CD4-positive, alpha-beta T cell (primary cell): Measurements from ENCODE around the gene POLR2I. TPM values are rescaled to one million over a fixed set of nuclear protein-coding genes. Genes with fewer than 3 reads are reported as not detected.
"Not testable (repeated sequence)": the region's sequence is repeated elsewhere in the genome, so short reads cannot be mapped to it uniquely, and the experiment has no call there.

Experiments used
- ATAC-seq: fragments of 200-7000 bp; cut with Tn5 transposase; one replicate; pipeline ENCODE4 v1.10.0; 2022; ENCODE audit warnings: mild to moderate bottlenecking; ENCODE audit not compliant: poor library complexity
- CTCF ChIA-PET: fragments of 350-600 bp; sonication (Branson Sonifier 250); formaldehyde crosslinking; loops from one replicate; lab custom pipeline; 2021; ENCODE audit warnings: antibody characterized with exemption, inconsistent platforms; lab: Charles Lee
- POLR2A ChIA-PET: fragments of 350-600 bp; sonication (Branson Sonifier 250); formaldehyde crosslinking; loops from one replicate; lab custom pipeline; 2021; ENCODE audit warnings: antibody characterized with exemption, inconsistent platforms; lab: Charles Lee
- DNase-seq, 14 experiments: peaks; one replicate each; pipeline ENCODE4 v3.0.0-alpha.2; 2013 to 2020; ENCODE audit warnings: mixed read lengths in 2 of 14
- H3K27ac ChIP-seq, 2 donors: one replicate each; pipeline versions ENCODE4 v1.5.1 to v1.7.0; 2013; ENCODE audit warnings: low read length in 2 of 2, low read depth in 1 of 2, mild to moderate bottlenecking in 1 of 2
- H3K27me3 ChIP-seq, 2 experiments: 1 replicate in 1 of 2; 2 replicates in 1 of 2; pipeline versions ENCODE4 v1.6.1 to v1.7.0; 2013; ENCODE audit warnings: low read length in 2 of 2, control low read depth in 1 of 2, mild to moderate bottlenecking in 1 of 2, moderate library complexity in 1 of 2; ENCODE audit not compliant: insufficient read depth in 2 of 2, control insufficient read depth in 1 of 2
- H3K36me3 ChIP-seq: one replicate; pipeline ENCODE4 v1.6.1; 2013; ENCODE audit warnings: low read length, control low read depth; ENCODE audit not compliant: insufficient read depth
- H3K4me1 ChIP-seq: one replicate; pipeline ENCODE4 v1.6.1; 2013; ENCODE audit warnings: low read length, control low read depth; ENCODE audit not compliant: insufficient read depth
- H3K4me3 ChIP-seq: one replicate; pipeline ENCODE4 v1.5.1; 2013; ENCODE audit warnings: mild to moderate bottlenecking, low read length, moderate library complexity
- H3K9me3 ChIP-seq, 2 experiments: 1 replicate in 1 of 2; 2 replicates in 1 of 2; pipeline versions ENCODE4 v1.6.1 to v1.7.0; 2013; ENCODE audit warnings: low read length in 2 of 2, mild to moderate bottlenecking in 2 of 2, control low read depth in 1 of 2, moderate library complexity in 1 of 2; ENCODE audit not compliant: control insufficient read depth in 1 of 2, insufficient read depth in 1 of 2
- H3K27ac Mint-ChIP-seq: one replicate; pipeline ENCODE4 v1.8.0; 2020; ENCODE audit warnings: mixed read lengths
- H3K27me3 Mint-ChIP-seq: one replicate; pipeline ENCODE4 v1.8.0; 2021; ENCODE audit warnings: mixed read lengths
- H3K36me3 Mint-ChIP-seq: one replicate; pipeline ENCODE4 v1.8.0; 2021; ENCODE audit warnings: low read depth, mixed read lengths
- H3K4me1 Mint-ChIP-seq: one replicate; pipeline ENCODE4 v1.8.0; 2021; ENCODE audit warnings: low read depth, mixed read lengths
- H3K4me3 Mint-ChIP-seq: one replicate; pipeline ENCODE4 v1.8.0; 2020; ENCODE audit warnings: mild to moderate bottlenecking, mixed read lengths
- H3K9me3 Mint-ChIP-seq: one replicate; pipeline ENCODE4 v1.8.0; 2020; ENCODE audit warnings: mixed read lengths
- intact Hi-C, 2 experiments: fragments of 100-400 bp; cut with DNase I in 1 of 2; cut with micrococcal nuclease in 1 of 2; formaldehyde crosslinking; loops; one replicate each; pipeline versions ENCODE4 v1.15.1 to v1.9.0; 2023 to 2025; cut with DNase I, micrococcal nuclease
- total RNA-seq, 174 experiments: library from RNA in 2 of 174; stranded (reverse) in 2 of 174; gene quantifications; one replicate each; pipeline ENCODE4 v1.2.3 and lab custom pipeline; 2021 to 2026
- TF ChIP-seq, protein P1 (sequence below): fragments of 200-600 bp; IDR thresholded peaks from one replicate; pipeline ENCODE4 v1.8.0; 2022; ENCODE audit warnings: antibody characterized with exemption, mild to moderate bottlenecking

POLR2I gene
- total RNA-seq, 2 experiments from 2014 or later, result 29.2 to 31.1 TPM

DNA sequence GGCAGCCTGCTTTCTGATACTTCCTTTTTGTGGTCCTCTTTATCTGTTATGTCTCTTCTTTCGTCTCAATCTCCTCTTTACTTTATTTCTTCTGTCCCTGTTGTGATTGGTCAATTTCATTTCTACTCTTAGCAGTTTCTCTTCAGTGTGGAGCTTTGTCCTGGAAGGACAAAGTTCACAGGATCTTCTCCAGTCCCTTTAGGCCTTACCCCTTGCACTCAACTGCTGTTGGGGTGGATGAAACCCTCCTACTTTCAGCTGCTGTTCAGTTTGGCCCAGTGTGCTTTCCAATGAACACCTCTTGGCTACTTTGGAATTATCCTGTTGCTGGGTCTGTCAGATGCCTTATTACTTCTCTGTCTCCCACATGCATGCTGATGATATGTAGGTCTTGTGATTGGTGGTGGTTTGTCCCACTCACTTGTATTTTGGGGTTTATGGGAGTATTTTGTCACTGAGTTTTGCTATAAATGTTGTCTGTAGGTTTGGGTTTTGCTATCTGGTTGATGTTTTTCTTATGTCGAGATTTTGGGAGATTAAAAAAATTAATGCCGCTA lies 35.2 kb downstream of the POLR2I start:
- intact Hi-C loops, result no loop called here
- DNase-seq, result no peak
- H3K36me3 ChIP-seq, result peaks cover 3% of the 10 kb centered on the region
- H3K27ac Mint-ChIP-seq, result no peak overlapping the region
- no peak overlapping the region for H3K4me3 Mint-ChIP-seq
- H3K4me1 Mint-ChIP-seq, result no peaks in the 10 kb centered on the region
- H3K9me3 ChIP-seq, result no peaks in the 10 kb centered on the region
- H3K9me3 Mint-ChIP-seq, result no peaks in the 10 kb centered on the region
- no peaks in the 10 kb centered on the region for H3K27me3 ChIP-seq
- H3K27me3 Mint-ChIP-seq, result no peaks in the 10 kb centered on the region
- TF ChIP-seq, protein P1, sequence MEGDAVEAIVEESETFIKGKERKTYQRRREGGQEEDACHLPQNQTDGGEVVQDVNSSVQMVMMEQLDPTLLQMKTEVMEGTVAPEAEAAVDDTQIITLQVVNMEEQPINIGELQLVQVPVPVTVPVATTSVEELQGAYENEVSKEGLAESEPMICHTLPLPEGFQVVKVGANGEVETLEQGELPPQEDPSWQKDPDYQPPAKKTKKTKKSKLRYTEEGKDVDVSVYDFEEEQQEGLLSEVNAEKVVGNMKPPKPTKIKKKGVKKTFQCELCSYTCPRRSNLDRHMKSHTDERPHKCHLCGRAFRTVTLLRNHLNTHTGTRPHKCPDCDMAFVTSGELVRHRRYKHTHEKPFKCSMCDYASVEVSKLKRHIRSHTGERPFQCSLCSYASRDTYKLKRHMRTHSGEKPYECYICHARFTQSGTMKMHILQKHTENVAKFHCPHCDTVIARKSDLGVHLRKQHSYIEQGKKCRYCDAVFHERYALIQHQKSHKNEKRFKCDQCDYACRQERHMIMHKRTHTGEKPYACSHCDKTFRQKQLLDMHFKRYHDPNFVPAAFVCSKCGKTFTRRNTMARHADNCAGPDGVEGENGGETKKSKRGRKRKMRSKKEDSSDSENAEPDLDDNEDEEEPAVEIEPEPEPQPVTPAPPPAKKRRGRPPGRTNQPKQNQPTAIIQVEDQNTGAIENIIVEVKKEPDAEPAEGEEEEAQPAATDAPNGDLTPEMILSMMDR, result no peak
- ChIA-PET CTCF (no interaction called here), POLR2A (interaction anchor here (0.6 kb wide), 1 partner anchor 35 kb away, joined by 6 read pairs; the partner anchor contains the start of gene POLR2I)
- no peaks in the 10 kb centered on the region for H3K36me3 Mint-ChIP-seq
- H3K27ac ChIP-seq, result no peak overlapping the region
- no peaks in the 10 kb centered on the region for H3K4me1 ChIP-seq
- no peak for ATAC-seq
- no peak overlapping the region for H3K4me3 ChIP-seq

DNA sequence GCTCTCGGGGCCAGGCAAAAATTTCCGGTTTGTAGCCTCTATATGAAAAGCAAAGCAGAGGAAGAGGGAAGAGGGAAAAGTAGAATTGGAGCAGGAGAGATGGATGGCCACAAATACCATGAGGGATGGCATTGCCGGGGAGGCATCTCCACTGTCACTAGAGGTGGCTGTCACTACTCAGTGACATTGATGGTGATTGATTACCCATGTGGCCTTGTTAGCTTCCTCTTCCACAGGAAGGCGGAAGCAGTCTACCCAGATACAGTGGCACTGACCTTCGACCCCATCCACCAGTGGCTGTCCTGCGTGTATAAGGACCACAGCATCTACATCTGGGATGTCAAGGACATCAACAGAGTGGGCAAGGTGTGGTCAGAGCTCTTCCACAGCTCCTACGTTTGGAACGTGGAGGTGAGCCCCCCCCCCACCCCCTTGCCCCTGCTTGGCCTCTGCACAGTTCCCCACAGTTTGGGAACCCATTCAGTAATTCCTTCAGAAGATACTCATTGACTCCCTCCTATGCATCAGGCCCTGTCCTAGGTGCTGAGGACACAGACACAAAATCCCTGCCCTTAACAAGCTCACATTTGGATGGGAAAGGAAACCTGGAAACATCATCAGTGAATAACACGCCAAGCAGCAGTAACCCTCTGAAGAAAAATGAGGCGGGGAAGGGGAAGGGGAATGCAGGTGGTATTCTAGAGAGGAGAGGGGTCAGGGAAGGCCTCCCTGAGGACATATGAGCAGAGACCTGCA lies 41.4 kb downstream of the POLR2I start:
- ChIA-PET POLR2A (no interaction called here), CTCF (no interaction called here)
- intact Hi-C loops, result no loop called here
- Histone ChIP-seq H3K4me3 (no peak overlapping the region), H3K4me1 (no peaks in the 10 kb centered on the region), H3K27me3 (no peaks in the 10 kb centered on the region), H3K36me3 (no peaks in the 10 kb centered on the region), H3K27ac (no peak overlapping the region), H3K9me3 (no peaks in the 10 kb centered on the region)
- Mint-ChIP-seq H3K27me3 (no peaks in the 10 kb centered on the region), H3K36me3 (no peaks in the 10 kb centered on the region), H3K4me3 (no peak overlapping the region), H3K27ac (no peak overlapping the region), H3K4me1 (no peaks in the 10 kb centered on the region), H3K9me3 (no peaks in the 10 kb centered on the region)
- no peak for ATAC-seq
- DNase-seq, result no peak
- TF ChIP-seq, protein P1, result no peak

DNA sequence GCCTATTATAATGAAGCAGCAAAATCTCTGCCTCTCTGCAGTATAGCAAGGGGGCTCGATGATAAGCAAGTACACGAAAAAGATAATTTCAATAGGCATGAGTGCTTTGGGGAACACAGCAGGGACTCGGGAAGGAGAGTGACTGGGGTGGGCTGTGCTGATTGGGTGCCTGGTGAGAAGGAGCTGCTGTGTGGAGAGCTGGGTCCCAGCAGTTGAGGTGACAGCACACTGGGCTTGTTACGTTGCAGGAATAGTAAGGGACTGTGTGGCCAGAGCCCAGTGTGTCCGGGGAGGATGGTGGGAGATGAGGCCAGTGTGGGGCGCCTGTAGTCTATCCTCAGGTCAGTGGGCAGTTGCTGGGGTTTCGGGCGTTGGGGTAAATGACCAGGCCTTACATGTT lies 42.6 kb downstream of the POLR2I start:
- Histone ChIP-seq H3K27ac (no peak overlapping the region), H3K27me3 (no peaks in the 10 kb centered on the region), H3K4me1 (no peaks in the 10 kb centered on the region), H3K36me3 (peaks cover 3% of the 10 kb centered on the region), H3K4me3 (no peak overlapping the region), H3K9me3 (no peaks in the 10 kb centered on the region)
- POLR2A ChIA-PET, result no interaction called here
- ATAC-seq (no peak), DNase-seq (no peak)
- H3K4me1 Mint-ChIP-seq, result no peaks in the 10 kb centered on the region
- intact Hi-C loops, result no loop called here
- TF ChIP-seq, protein P1, result no peak
- no peak overlapping the region for H3K4me3 Mint-ChIP-seq
- H3K27me3 Mint-ChIP-seq, result no peaks in the 10 kb centered on the region
- no peak overlapping the region for H3K27ac Mint-ChIP-seq
- H3K36me3 Mint-ChIP-seq, result no peaks in the 10 kb centered on the region
- CTCF ChIA-PET, result no interaction called here
- H3K9me3 Mint-ChIP-seq, result no peaks in the 10 kb centered on the region

DNA sequence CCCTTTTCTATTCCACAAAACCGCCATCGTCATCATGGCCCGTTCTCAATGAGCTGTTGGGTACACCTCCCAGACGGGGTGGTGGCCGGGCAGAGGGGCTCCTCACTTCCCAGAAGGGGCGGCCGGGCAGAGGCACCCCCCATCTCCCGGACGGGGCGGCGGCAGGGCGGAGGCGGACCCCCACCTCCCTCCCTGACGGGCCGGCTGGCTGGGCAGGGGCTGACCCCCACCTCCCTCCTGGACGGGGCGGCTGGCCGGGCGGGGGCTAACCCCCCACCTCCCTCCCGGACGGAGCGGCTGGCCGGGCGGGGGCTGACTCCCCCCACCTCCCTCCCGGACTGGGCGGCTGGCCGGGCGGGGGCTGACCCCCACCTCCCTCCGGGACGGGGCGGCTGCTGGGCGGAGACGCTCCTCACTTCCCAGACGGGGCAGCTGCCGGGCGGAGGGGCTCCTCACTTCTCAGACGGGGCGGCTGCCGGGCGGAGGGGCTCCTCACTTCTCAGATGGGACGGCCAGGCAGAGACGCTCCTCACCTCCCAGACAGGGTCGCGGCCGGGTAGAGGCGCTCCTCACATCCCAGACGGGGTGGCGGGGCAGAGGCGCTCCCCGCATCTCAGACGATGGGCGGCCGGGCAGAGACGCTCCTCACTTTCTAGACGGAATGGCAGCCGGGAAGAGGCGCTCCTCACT lies 45.7 kb downstream of the POLR2I start:
- CTCF ChIA-PET, ATAC-seq, POLR2A ChIA-PET, H3K9me3 Mint-ChIP-seq, DNase-seq, H3K27me3 Mint-ChIP-seq, H3K27ac Mint-ChIP-seq, H3K36me3 ChIP-seq, H3K27ac ChIP-seq, H3K9me3 ChIP-seq, H3K4me3 Mint-ChIP-seq, H3K36me3 Mint-ChIP-seq, H3K27me3 ChIP-seq, intact Hi-C loops, H3K4me1 ChIP-seq, H3K4me3 ChIP-seq, H3K4me1 Mint-ChIP-seq: not testable (repeated sequence)
